CD4-positive, alpha-beta T cell treated with Interleukin-10 for 1 hour (primary cell): Measurements from ENCODE around the gene ABCA1.
A peak's percentile ranks its signal among the peaks of the same experiment; 100 is the strongest.
"Not testable (repeated sequence)": the region's sequence is repeated elsewhere in the genome, so short reads cannot be mapped to it uniquely, and the experiment has no call there.

Source experiments
- DNase-seq: peaks from one replicate; pipeline ENCODE4 v3.0.0-alpha.2; 2020

ABCA1 gene

GRCh38 chr9:104948277-104948676 is 20.3 kb upstream of the ABCA1 start:
- DNase-seq: no peak

GRCh38 chr9:104944871-104945270 is 16.9 kb upstream of the ABCA1 start:
- DNase-seq: no peak

GRCh38 chr9:104944356-104944755 is 16.4 kb upstream of the ABCA1 start:
- DNase-seq: no peak

GRCh38 chr9:104941597-104941996 is 13.6 kb upstream of the ABCA1 start:
- no peak for DNase-seq

GRCh38 chr9:104936291-104936690 is 8.3 kb upstream of the ABCA1 start:
- no peak for DNase-seq

- not testable (repeated sequence) for DNase-seq
Observed at GRCh38 chr9:104935501-104935810, 7.5 kb upstream of the ABCA1 start.

GRCh38 chr9:104934691-104935500 is 6.9 kb upstream of the ABCA1 start:
- DNase-seq: no peak

GRCh38 chr9:104933091-104933490 is 5.1 kb upstream of the ABCA1 start:
- not testable (repeated sequence) for DNase-seq

- DNase-seq: no peak
Observed at GRCh38 chr9:104931256-104931655, 3.3 kb upstream of the ABCA1 start.

GRCh38 chr9:104927216-104927911 is 591 bp downstream of the ABCA1 start:
- DNase-seq: peak; percentile 8

- DNase-seq: no peak
Observed at GRCh38 chr9:104923740-104924139, 4.2 kb downstream of the ABCA1 start.

- no peak for DNase-seq
Observed at GRCh38 chr9:104923289-104923688, 4.7 kb downstream of the ABCA1 start.

- not testable (repeated sequence) for DNase-seq
Observed at GRCh38 chr9:104922748-104923147, 5.2 kb downstream of the ABCA1 start.

GRCh38 chr9:104921067-104921741 is 6.8 kb downstream of the ABCA1 start:
- no peak for DNase-seq

GRCh38 chr9:104915753-104916152 is 12.2 kb downstream of the ABCA1 start:
- DNase-seq: no peak

- DNase-seq: no peak
Observed at GRCh38 chr9:104915049-104915448, 12.9 kb downstream of the ABCA1 start.

- DNase-seq: no peak
Observed at GRCh38 chr9:104914466-104914865, 13.5 kb downstream of the ABCA1 start.

- no peak for DNase-seq
Observed at GRCh38 chr9:104912606-104913005, 15.3 kb downstream of the ABCA1 start.

GRCh38 chr9:104911032-104911607 is 16.8 kb downstream of the ABCA1 start:
- no peak for DNase-seq

- DNase-seq: no peak
Observed at GRCh38 chr9:104907278-104907951, 20.5 kb downstream of the ABCA1 start.

GRCh38 chr9:104906441-104907277 is 21.3 kb downstream of the ABCA1 start:
- DNase-seq: no peak

- no peak for DNase-seq
Observed at GRCh38 chr9:104905931-104906330, 22.0 kb downstream of the ABCA1 start.
